IPS-18c (cell line): Measurements from ENCODE around the gene ZNF221.

Source experiments
- H3K4me3 ChIP-seq: 2 replicates; pipeline ENCODE4 v1.7.0; 2013; ENCODE audit warnings: low read depth, mild to moderate bottlenecking, low read length, moderate library complexity; ENCODE audit not compliant: insufficient read depth
- H3K9me3 ChIP-seq: one replicate; pipeline ENCODE4 v1.6.1; 2013; ENCODE audit warnings: mild to moderate bottlenecking, low read length, moderate library complexity; ENCODE audit not compliant: control insufficient read depth, insufficient read depth

ZNF221 gene

DNA sequence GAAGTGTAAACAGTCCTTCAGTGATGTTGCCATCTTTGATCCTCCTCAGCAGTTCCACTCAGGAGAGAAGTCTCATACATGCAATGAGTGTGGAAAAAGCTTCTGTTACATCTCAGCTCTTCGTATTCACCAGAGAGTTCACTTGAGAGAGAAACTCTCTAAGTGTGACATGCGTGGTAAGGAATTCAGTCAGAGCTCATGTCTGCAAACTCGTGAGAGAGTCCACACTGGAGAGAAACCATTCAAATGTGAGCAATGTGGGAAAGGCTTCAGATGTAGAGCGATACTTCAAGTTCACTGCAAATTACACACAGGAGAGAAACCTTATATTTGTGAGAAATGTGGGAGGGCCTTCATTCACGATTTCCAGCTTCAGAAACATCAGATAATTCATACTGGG is 59.4 kb downstream of the ZNF221 start:
- Histone ChIP-seq H3K4me3 (no peak overlapping the region; the same call in 1 of the 2 replicates), H3K9me3 (peaks cover 2% of the 10 kb centered on the region)
